GM21423 (cell line): ENCODE measurements around the gene RPLP1.
"Not testable (repeated sequence)": the region's sequence is repeated elsewhere in the genome, so short reads cannot be mapped to it uniquely, and the experiment has no call there.

Experiments
- ATAC-seq: cut with Tn5 transposase; IDR thresholded peaks from one replicate; pipeline ENCODE4 v1.9.1; 2021; ENCODE audit warnings: mild to moderate bottlenecking, moderate library complexity; ENCODE audit not compliant: unreplicated experiment

RPLP1 gene

GRCh38 chr15:69436951-69437350, 15.7 kb upstream of the RPLP1 start:
- no peak for ATAC-seq

GRCh38 chr15:69439623-69440022, 13.0 kb upstream of the RPLP1 start:
- ATAC-seq: no peak

- peak; percentile 60 for ATAC-seq
Measured at GRCh38 chr15:69443032-69443611, 9.5 kb upstream of the RPLP1 start.

GRCh38 chr15:69444686-69445085, 7.9 kb upstream of the RPLP1 start:
- ATAC-seq: no peak

- ATAC-seq: no peak
Measured at GRCh38 chr15:69446953-69447352, 5.7 kb upstream of the RPLP1 start.

- not testable (repeated sequence) for ATAC-seq
Measured at GRCh38 chr15:69450221-69450620, 2.4 kb upstream of the RPLP1 start.

GRCh38 chr15:69450968-69451695, 1.5 kb upstream of the RPLP1 start:
- ATAC-seq: no peak

GRCh38 chr15:69451951-69452691, 497 bp upstream of the RPLP1 start:
- peak; percentile 21 for ATAC-seq

- ATAC-seq: no peak
Measured at GRCh38 chr15:69454953-69455352, 2.3 kb downstream of the RPLP1 start.

GRCh38 chr15:69456208-69457166, 3.9 kb downstream of the RPLP1 start:
- ATAC-seq: no peak

- ATAC-seq: no peak
Measured at GRCh38 chr15:69457304-69458280, 5.0 kb downstream of the RPLP1 start.

- ATAC-seq: no peak
Measured at GRCh38 chr15:69459066-69459465, 6.4 kb downstream of the RPLP1 start.

GRCh38 chr15:69460481-69460880, 7.9 kb downstream of the RPLP1 start:
- no peak for ATAC-seq

- ATAC-seq: no peak
Measured at GRCh38 chr15:69462030-69462492, 9.4 kb downstream of the RPLP1 start.

- peak; percentile 89 for ATAC-seq
Measured at GRCh38 chr15:69462493-69463181, 10.0 kb downstream of the RPLP1 start.

GRCh38 chr15:69463182-69463756, 10.7 kb downstream of the RPLP1 start:
- ATAC-seq: no peak

- no peak for ATAC-seq
Measured at GRCh38 chr15:69465253-69465652, 12.6 kb downstream of the RPLP1 start.

- no peak for ATAC-seq
Measured at GRCh38 chr15:69466733-69467132, 14.1 kb downstream of the RPLP1 start.

GRCh38 chr15:69467636-69468035, 15.0 kb downstream of the RPLP1 start:
- no peak for ATAC-seq
